Activated naive CD4-positive, alpha-beta T cell treated with anti-CD3 and anti-CD28 coated beads for 36 hours (primary cell): ENCODE results near the gene PRM3. TPM values are rescaled to one million over a fixed set of nuclear protein-coding genes. Genes with fewer than 3 reads are reported as not detected.
"Not testable (repeated sequence)": the region's sequence is repeated elsewhere in the genome, so short reads cannot be mapped to it uniquely, and the experiment has no call there.

Source experiments
- CTCF ChIA-PET: fragments of 350-600 bp; sonication (Branson Sonifier 250); formaldehyde crosslinking; loops from one replicate; lab custom pipeline; 2021; ENCODE audit warnings: antibody characterized with exemption; lab: Charles Lee
- DNase-seq: peaks from one replicate; pipeline ENCODE4 v3.0.0-alpha.2; 2020
- H3K27ac Mint-ChIP-seq: one replicate; pipeline ENCODE4 v1.8.0; 2021; ENCODE audit warnings: mild to moderate bottlenecking, mixed read lengths
- H3K27me3 Mint-ChIP-seq: one replicate; pipeline ENCODE4 v1.8.0; 2021; ENCODE audit warnings: low read depth, mixed read lengths
- H3K36me3 Mint-ChIP-seq: one replicate; pipeline ENCODE4 v1.8.0; 2021; ENCODE audit warnings: low read depth, mixed read lengths
- H3K4me1 Mint-ChIP-seq: one replicate; pipeline ENCODE4 v1.8.0; 2021; ENCODE audit warnings: low read depth, mixed read lengths
- H3K4me3 Mint-ChIP-seq: one replicate; pipeline ENCODE4 v1.8.0; 2021; ENCODE audit warnings: mild to moderate bottlenecking, moderate library complexity, mixed read lengths
- H3K9me3 Mint-ChIP-seq: one replicate; pipeline ENCODE4 v1.8.0; 2021; ENCODE audit warnings: mixed read lengths
- intact Hi-C: fragments of 100-400 bp; cut with micrococcal nuclease; formaldehyde crosslinking; loops from one replicate; pipeline ENCODE4 v1.15.1; 2023
- total RNA-seq, 2 experiments: library from RNA; stranded (reverse); gene quantifications; one replicate each; pipeline ENCODE4 v1.2.3, GENCODE V29; 2021

The PRM3 gene
- total RNA-seq, 2 experiments from 2014 or later: not detected

DNA sequence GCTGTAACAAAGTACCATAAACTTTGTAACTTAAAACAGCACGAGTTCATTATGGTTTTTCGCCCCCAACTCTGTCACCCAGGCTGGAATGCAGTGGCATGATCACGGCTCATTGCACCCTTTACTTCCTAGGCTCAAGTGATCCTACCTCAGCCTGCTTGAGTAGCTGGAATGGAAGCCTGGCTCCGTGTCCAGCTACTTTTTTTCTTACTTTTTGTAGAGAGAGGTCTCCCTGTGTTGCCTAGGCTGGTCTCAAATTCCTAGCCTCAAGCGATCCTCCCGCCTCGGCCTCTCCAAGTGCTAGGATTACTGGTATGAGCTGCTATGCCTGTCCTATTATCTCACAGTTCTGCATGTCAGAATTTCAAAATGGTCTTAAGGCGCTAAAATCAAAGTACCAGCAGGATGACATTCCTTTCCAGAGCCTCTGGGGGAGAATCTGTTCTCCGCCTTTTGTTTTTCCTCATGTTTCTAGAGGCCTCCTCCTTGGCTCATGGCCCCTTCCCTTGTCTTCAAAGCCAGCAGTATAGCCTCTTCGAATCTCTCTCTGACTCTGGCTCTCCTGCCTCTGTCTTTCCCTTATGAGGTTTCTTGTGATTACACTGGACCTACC, 17.8 kb upstream of the PRM3 start:
- no peaks in the 10 kb centered on the region for H3K36me3 Mint-ChIP-seq
- no peak overlapping the region for H3K4me3 Mint-ChIP-seq
- intact Hi-C loops: no loop called here
- no peak overlapping the region for H3K27ac Mint-ChIP-seq
- peaks cover 14% of the 10 kb centered on the region for H3K4me1 Mint-ChIP-seq
- CTCF ChIA-PET: no interaction called here
- H3K27me3 Mint-ChIP-seq: no peaks in the 10 kb centered on the region
- no peaks in the 10 kb centered on the region for H3K9me3 Mint-ChIP-seq
- no peak for DNase-seq

DNA sequence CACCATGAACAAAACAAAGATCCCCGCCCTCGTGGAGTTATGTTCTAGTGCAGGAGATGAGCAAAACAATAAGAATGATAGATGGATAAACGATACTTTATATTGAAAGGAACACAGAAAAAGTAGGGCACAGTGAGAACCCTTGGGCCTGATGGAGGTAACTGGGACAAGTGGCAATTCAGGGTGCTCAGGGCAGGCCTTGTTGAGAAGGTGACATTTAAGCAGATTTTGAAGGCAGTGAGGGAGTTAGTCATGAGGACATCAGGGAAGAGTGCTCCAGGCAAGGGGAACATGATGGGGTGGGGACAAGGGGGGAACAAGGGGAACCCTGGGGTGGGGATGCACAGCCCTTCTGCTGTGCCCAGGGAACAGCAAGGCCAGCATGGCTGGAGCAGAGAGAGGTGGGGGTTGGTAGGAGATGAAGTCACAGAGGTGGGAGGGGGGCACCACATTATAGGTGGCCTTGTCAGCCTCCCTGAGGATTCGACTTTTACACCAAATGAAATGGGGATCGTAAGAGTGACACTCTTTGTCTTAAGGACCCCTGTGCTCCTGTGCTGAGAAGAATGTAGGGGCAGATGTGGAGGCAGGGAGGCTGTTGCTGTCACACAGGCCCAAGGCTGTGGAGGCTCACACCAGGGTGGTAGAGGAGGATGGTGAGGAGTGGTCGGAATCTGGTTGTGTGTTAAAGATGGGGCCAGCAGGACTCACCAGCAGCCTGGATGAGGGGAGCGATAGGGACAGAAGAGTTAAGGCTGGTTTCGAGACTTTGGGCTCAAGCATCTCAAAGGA, 16.9 kb upstream of the PRM3 start:
- Mint-ChIP-seq H3K36me3 (no peaks in the 10 kb centered on the region), H3K27me3 (no peaks in the 10 kb centered on the region), H3K9me3 (no peaks in the 10 kb centered on the region), H3K27ac (no peak overlapping the region), H3K4me3 (no peak overlapping the region), H3K4me1 (peaks cover 23% of the 10 kb centered on the region)
- CTCF ChIA-PET: no interaction called here
- no peak for DNase-seq
- intact Hi-C loops: no loop called here

DNA sequence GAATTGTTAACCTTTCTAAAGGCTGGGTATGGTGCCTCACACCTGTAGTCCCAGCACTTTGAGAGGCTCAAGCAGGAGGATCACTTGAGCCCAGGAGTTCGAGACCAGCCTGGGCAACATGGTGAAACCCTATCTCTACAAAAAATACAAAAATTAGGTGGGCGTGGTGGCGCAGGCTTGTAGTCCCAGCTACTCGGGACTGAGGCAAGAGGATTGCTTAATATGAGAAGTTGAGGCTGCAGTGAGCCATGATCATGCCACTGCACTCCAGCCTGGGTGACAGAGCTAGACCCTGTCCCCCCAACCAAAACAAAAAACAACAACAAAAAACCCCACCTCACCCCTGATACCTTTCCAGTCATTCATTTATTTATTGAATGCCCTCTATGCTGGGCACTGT, 16.3 kb upstream of the PRM3 start:
- H3K9me3 Mint-ChIP-seq, H3K4me3 Mint-ChIP-seq, H3K27ac Mint-ChIP-seq, DNase-seq, intact Hi-C loops, H3K36me3 Mint-ChIP-seq, H3K27me3 Mint-ChIP-seq: not testable (repeated sequence)
- CTCF ChIA-PET: interaction anchor here (0.6 to 0.8 kb wide), 2 partner anchors 69 to 194 kb away, joined by 3 to 4 read pairs; no protein-coding TSS in a partner anchor
- H3K4me1 Mint-ChIP-seq: peaks cover 25% of the 10 kb centered on the region

DNA sequence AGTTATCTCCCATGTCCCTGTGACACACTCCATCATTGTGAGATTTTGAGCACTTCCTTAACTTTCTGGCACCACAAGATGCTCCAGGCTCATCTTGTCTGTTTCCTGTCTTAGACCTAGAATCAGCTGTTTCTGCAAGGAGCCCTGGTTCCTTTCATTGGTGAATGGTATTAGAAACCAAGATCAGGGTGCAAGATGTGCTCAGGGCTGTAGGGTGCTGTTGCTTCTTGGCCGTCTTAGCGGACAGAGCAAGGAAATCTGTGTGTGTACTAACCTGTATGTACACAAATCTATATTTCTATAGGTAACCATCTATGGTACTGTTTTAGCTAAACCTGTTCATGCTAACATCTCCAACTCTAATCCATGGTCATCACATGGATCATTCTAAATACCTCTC, 15.8 kb upstream of the PRM3 start:
- Mint-ChIP-seq H3K4me3 (no peak overlapping the region), H3K36me3 (no peaks in the 10 kb centered on the region), H3K4me1 (peaks cover 25% of the 10 kb centered on the region), H3K9me3 (no peaks in the 10 kb centered on the region), H3K27me3 (no peaks in the 10 kb centered on the region), H3K27ac (no peak overlapping the region)
- intact Hi-C loops: no loop called here
- no peak for DNase-seq
- CTCF ChIA-PET: interaction anchor here (0.6 to 0.8 kb wide), 3 partner anchors 33 to 193 kb away, joined by 3 to 6 read pairs (median 4); partner anchors contain the start of gene SOCS1

DNA sequence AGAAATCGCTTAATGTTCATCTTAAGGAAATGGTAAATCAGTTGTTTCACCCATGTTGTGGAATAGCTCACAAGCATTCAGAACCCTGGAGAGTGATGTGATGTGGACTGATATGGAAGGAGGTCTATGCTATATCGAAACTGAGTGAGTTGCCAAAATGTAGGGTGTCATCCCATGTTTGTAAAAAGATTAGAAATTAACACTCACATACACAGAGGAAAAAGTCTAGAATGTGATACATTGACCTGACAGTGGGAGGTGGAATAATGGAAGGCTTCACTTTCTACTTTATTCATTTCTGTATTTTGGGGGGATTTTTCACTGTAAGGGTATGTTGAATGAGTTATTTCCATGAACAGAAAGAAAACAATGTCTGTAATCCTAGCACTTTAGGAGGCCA, 12.4 kb upstream of the PRM3 start:
- CTCF ChIA-PET: interaction anchor here (0.9 to 1.8 kb wide), 5 partner anchors 12 to 322 kb away, joined by 3 to 6 read pairs (median 3); partner anchors contain the start of gene SOCS1
- Mint-ChIP-seq H3K9me3 (no peaks in the 10 kb centered on the region), H3K4me1 (peaks cover 25% of the 10 kb centered on the region), H3K27ac (peak overlapping the region; percentile 67), H3K36me3 (no peaks in the 10 kb centered on the region), H3K4me3 (no peak overlapping the region), H3K27me3 (no peaks in the 10 kb centered on the region)
- intact Hi-C loops: loop anchor here (1.0 to 2.0 kb wide), 4 partner anchors 11 to 70 kb away; no protein-coding TSS in a partner anchor
- no peak for DNase-seq

DNA sequence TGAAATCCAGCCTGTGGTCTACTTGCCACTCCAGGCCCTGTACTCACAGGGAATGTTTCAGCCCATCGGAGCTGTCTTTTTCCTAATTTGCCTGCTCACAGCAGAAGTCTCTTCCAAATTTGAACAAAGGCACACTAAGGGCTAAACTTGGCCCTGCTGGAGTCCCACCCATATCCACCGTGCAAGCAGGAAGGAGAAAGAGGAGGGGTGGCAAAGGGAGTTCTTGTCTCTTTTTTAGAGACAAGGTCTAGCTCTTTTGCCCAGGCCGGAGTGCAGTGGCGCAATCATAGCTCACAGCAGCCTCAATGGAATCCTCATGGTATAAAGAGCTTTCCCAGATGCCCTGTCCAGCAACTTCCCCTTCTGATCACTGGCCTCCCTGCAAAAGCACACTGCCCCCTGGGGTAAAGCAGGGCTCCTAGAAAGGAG, 10.4 kb upstream of the PRM3 start:
- CTCF ChIA-PET: interaction anchor here (1.0 kb wide), 2 partner anchors 12 to 121 kb away, joined by 4 read pairs; no protein-coding TSS in a partner anchor
- no peak for DNase-seq
- Mint-ChIP-seq H3K27ac (no peak overlapping the region), H3K27me3 (no peaks in the 10 kb centered on the region), H3K36me3 (no peaks in the 10 kb centered on the region), H3K4me1 (peaks cover 25% of the 10 kb centered on the region), H3K9me3 (no peaks in the 10 kb centered on the region), H3K4me3 (no peak overlapping the region)
- intact Hi-C loops: no loop called here

DNA sequence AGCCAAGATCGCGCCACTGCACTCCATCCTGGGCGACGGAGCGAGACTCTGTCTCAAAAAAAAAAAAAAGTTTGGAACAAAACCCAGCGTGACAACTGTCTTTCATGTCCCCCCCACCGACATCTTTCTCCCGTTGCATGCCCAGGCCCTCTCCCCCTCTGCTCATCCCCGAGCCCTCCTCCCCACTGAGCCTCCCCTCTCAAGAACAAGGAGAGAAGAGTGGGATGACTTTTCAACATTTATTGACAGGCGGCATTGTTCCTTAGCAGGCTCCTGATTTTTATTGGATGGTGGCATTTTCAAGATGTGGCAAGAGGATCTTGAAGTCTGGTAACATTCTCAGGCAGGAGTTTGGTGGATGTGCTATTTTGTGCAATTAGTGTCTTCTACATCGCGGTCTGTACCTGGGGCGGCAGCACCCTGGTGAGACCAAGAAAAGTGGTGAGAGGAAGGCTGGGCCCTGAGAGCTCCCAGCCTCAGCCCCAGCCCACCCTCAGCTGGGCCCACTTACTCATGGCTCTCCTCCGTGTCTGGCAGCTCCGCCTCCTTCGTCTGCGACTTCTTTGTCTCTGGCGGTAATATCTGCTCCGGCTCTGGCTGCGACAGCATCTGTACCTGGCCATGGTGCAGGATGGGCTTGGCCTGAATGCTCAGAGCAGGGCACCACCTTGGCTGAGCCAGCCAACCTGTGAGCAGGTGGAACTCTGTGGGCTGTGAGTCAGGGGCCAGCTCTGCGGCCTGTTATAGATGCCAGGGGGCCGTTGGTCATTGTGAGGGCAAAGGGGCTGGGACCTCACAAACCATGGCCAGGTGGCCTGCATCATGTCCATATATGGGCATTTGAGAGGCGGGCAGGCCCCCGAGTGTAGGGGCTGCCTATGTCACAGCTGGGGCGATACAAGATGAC, 7.4 kb upstream of the PRM3 start, which contains the start of gene PRM1:
TSS of gene PRM1 (minus strand) at position 715 of the 907 bp plus-strand sequence. CDS start at position 623, 92 bp downstream.
- intact Hi-C loops: no loop called here
- H3K36me3 Mint-ChIP-seq: no peaks in the 10 kb centered on the region
- CTCF ChIA-PET: interaction anchor here (0.7 kb wide), 1 partner anchor 16 kb away, joined by 4 read pairs; no protein-coding TSS in a partner anchor
- H3K27ac Mint-ChIP-seq: no peak within 1 kb of the TSS
- H3K27me3 Mint-ChIP-seq: no peaks in the 10 kb centered on the region
- no peaks in the 10 kb centered on the region for H3K9me3 Mint-ChIP-seq
- H3K4me1 Mint-ChIP-seq: peaks cover 8% of the 10 kb centered on the region
- no peak for DNase-seq
- H3K4me3 Mint-ChIP-seq: no peak within 1 kb of the TSS

DNA sequence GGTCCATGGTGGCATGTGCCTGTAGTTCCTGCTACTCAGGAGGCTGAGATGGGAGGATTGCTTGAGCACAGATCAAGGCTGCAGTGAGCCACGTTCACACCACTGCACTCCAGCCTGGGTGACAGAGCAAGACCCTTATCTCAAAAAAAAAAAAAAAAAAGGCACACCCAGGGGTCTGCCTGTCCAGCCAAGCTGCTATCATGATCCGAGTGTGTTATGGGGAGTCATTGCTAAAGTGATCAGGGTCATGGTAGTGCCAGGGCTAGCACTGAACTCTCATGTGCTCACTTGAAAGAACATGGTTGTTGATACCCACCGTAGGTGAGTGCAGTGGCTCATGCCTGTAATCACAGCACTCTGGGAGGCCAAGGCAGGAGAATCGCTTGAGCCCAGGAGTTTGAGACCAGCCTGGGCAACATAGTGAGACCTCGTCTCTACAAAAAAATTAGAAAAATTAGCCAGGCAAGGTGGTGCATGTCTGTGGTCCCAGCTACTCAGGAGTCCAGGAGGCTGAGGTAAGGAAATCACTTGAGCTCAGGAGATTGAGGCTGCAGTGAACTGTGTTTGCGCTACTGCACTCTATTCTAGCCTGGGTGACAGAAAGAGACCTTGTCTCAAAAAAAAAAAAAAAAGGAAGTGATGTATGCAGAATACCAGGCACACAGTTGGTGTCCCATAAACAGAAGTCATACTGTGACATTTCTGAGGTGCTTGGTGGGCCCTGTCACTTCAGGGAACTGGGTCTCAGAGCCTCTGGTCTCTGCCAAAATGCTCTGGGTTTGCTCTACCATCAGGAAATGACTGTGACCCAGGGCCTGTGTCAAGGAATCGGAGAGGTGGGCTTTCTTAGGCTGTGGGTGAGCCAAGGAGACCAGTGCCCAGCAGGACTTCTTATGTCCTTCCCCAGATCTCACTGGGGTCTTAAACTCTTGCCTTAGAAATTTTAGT, 5.5 kb upstream of the PRM3 start:
- no peaks in the 10 kb centered on the region for H3K9me3 Mint-ChIP-seq
- no peak overlapping the region for H3K4me3 Mint-ChIP-seq
- H3K4me1 Mint-ChIP-seq: peaks cover 1% of the 10 kb centered on the region
- no peak overlapping the region for H3K27ac Mint-ChIP-seq
- intact Hi-C loops: no loop called here
- no peak for DNase-seq
- CTCF ChIA-PET: interaction anchor here (0.7 kb wide), 1 partner anchor 388 kb away, joined by 3 read pairs; no protein-coding TSS in a partner anchor
- H3K27me3 Mint-ChIP-seq: no peaks in the 10 kb centered on the region
- H3K36me3 Mint-ChIP-seq: no peaks in the 10 kb centered on the region

DNA sequence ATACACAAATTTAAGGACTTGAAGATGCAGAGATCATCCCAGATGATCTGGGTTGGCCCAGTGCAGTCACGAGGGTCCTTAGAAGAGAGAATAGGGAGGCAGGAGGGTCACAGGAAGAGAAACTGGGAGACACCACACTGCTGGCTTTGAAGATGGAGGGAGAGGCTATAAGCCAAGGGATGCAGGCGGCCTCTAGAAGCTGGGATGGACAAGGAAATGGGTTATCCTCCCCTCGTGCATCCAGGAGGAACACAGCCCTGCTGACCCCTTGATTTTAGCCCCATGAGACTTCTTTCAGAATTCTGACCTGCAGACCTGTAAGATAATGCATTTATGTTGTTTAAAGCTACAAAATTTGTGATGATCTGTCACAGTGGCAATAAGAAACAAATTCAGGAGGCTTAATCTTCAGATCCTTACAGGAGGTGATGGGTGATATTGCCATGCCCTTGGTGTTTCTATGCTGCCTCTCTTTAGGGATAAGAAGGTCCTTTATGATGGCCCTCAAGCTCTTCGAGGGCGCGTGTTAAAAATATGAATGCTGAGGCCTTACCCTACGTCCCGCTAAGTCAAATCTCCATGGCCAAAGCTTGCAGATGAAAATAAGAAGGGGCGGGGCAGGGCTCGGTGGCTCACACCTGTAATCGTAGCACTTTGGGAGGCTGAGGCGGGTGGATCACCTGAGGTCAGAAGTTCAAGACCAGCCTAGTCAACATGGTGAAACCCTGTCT, 4.3 kb upstream of the PRM3 start:
- Mint-ChIP-seq H3K36me3 (no peaks in the 10 kb centered on the region), H3K27ac (no peak overlapping the region), H3K4me3 (no peak overlapping the region), H3K4me1 (peaks cover 1% of the 10 kb centered on the region), H3K27me3 (no peaks in the 10 kb centered on the region), H3K9me3 (no peaks in the 10 kb centered on the region)
- CTCF ChIA-PET: no interaction called here
- DNase-seq: no peak
- intact Hi-C loops: no loop called here

DNA sequence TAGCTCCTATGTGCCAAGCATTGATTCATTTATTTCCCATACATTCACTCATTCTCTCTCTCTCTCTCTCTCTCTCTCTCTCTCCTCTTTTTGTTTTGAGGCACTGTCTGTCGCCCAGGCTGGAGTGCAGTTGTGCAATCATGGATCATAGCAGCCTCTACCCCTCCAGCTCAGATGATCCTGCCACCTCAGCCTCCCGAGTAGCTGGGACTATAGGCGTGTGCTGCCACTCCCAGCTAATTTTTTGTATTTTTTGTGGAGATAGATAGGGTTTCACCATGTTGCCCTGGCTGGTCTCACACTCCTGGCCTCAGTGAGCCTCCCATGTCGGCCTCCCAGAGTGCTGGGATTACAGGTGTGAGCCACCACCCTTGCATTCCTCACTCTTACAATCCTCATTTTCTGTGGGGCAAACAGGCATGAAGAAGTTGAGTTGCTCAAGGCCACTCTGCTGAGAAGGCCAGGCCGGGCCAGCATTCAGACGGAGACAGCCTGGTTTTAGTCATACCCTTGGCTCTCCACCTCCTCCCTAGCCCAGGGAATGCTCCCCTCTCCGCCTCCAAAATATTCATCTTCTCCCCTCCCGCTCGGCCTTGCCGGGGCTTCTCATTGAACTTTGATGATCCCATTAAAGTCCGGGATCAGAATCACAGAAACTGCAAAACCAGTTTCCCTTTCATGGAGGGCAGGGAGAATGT, 3.6 kb upstream of the PRM3 start:
- CTCF ChIA-PET: interaction anchor here (0.6 kb wide), 1 partner anchor 306 kb away, joined by 3 read pairs; no protein-coding TSS in a partner anchor
- intact Hi-C loops: no loop called here
- DNase-seq: no peak
- peaks cover 1% of the 10 kb centered on the region for H3K4me1 Mint-ChIP-seq
- H3K27ac Mint-ChIP-seq: no peak overlapping the region
- H3K9me3 Mint-ChIP-seq: no peaks in the 10 kb centered on the region
- no peaks in the 10 kb centered on the region for H3K27me3 Mint-ChIP-seq
- no peaks in the 10 kb centered on the region for H3K36me3 Mint-ChIP-seq
- no peak overlapping the region for H3K4me3 Mint-ChIP-seq
